GM12891 (cell line): Measurements from ENCODE around the gene METTL6.

ENCODE experiments used
- POLR2A ChIP-seq: IDR thresholded peaks from 2 replicates; pipeline ENCODE4 v1.6.1; 2011; ENCODE audit warnings: low read depth, low read length, control low read depth
- POLR2AphosphoS5 ChIP-seq: IDR thresholded peaks from 2 replicates; pipeline ENCODE4 v1.6.1; 2011; ENCODE audit warnings: low read depth, low read length, control low read depth
- TAF1 ChIP-seq: IDR thresholded peaks from 2 replicates; pipeline ENCODE4 v1.6.1; 2011; ENCODE audit warnings: low read depth, low read length, control low read depth

GRCh38 chr3:15380980-15381890, 46.1 kb downstream of the METTL6 start:
- TF ChIP-seq POLR2A (no peak), TAF1 (no peak), POLR2AphosphoS5 (no peak)
